ENCODE measurements around the gene GPRC5A.

Gene GPRC5A

DNA sequence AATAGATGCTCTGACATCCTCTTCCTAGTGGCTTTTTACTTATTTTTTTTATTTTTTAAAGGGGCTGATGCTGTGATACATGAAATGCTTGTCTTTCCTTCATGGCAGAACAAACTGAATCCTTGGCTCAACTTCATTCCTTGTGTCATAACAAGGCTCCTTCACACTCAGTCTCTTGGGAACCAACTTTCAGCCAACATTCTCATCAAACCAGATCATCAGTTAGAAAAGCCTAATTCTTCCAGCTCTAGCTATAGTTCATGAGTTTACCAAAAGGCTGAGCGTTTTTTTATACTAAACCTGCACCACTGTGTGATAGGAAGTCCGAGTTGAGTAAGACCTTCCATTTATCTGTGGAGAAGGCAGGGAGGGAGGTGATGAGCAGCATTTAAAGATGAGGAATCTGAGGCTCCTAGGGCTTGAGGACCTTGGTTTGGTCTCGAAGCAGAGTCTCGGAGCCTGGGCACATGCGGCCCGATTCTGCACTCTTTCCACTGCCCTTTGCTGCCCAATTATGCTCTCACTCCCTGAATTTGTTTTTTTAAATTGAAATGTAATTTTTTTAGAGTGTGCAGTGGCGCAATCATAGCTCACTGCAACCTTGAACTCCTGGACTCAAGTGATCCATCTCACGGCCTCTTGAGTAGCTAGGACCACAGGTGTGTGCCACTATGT, 52.4 kb downstream of the GPRC5A start:
- no peak for DNase-seq

- no peak for DNase-seq
Observed at GRCh38 chr12:12945591-12945990, 54.2 kb downstream of the GPRC5A start.

GRCh38 chr12:12946686-12947355, 55.5 kb downstream of the GPRC5A start:
- DNase-seq, result no peak

GRCh38 chr12:12947902-12948301, 56.5 kb downstream of the GPRC5A start:
- DNase-seq, result no peak

GRCh38 chr12:12951504-12951903, 60.1 kb downstream of the GPRC5A start:
- no peak for DNase-seq

- no peak for DNase-seq
Observed at GRCh38 chr12:12952036-12952435, 60.7 kb downstream of the GPRC5A start, which contains the start of gene GPRC5D. GPRC5D (minus strand) TSS chr12:12952170; CDS start chr12:12950384, 1,786 bp downstream.

DNA sequence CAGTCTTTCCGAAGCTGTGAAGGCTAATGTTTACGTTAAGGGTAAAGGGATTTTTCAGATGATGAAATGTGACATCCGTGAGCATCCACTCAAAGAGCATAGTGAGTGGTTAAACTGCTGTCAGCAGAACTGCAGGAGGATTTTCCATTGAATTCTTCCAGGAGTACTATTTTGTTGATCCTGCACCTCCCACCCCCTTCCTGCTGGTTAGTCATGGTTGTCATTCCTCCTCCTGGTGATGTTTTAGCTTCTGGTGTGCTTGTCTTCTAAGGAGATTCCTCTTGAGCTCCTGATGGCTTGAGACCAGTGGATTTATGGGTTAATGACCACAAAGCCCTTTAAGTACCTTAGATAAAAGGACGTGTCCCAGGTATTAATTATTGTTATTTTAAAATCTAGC, 63.0 kb downstream of the GPRC5A start:
- peak; percentile 39 for DNase-seq

- DNase-seq, result no peak
Observed at GRCh38 chr12:12954878-12955625, 63.7 kb downstream of the GPRC5A start.

GRCh38 chr12:12958886-12959285, 67.5 kb downstream of the GPRC5A start:
- no peak for DNase-seq

GRCh38 chr12:12960639-12961209, 69.4 kb downstream of the GPRC5A start:
- no peak for DNase-seq

- no peak for DNase-seq
Observed at GRCh38 chr12:12964255-12964654, 72.9 kb downstream of the GPRC5A start.

GRCh38 chr12:12965836-12966235, 74.5 kb downstream of the GPRC5A start:
- no peak for DNase-seq
